Spleen (tissue), 7 donors: ENCODE measurements around the gene SKI.

ENCODE experiments used
- CTCF ChIP-seq, 11 experiments: fragments of 200-600 bp in 7 of 11; fragments of 450-650 bp in 4 of 11; sonication (generic) in 4 of 11; IDR thresholded peaks in 8 of 11; conservative IDR thresholded peaks in 3 of 11; 1 replicate in 7 of 11; 2 replicates in 4 of 11; pipeline versions ENCODE4 v1.4.0 to v1.8.0; 2016 to 2021; ENCODE audit warnings: antibody characterized with exemption in 11 of 11, inconsistent platforms in 4 of 11, mild to moderate bottlenecking in 1 of 11
- POLR2AphosphoS5 ChIP-seq, 3 donors: sonication (generic); formaldehyde crosslinking; IDR thresholded peaks; one replicate each; pipeline ENCODE4 v1.5.1; 2017; ENCODE audit warnings: antibody characterized with exemption in 3 of 3
- donor health status: DM: no; HTN: no; CAD: no; lungs with moderate emphysema.
- donor health status: DM: no; HTN: no; CAD: no.
- donor health status: DM: no; HTN: no; CAD: no.

GRCh38 chr1:2319291-2319690, 91.2 kb downstream of the SKI start:
- TF ChIP-seq CTCF (IDR thresholded peaks at IDR 0.05 in 8 of 11, conservative IDR thresholded peaks at IDR 0.05 in 3 of 11) (no peak), POLR2AphosphoS5 (IDR thresholded peaks at IDR 0.05) (no peak)
